Fibroblast of lung (primary cell): ENCODE data around the gene IL2RA.

Experiments used
- EZH2 ChIP-seq: IDR thresholded peaks from 2 replicates; pipeline ENCODE4 v1.5.1; 2012; ENCODE audit warnings: low read length, control low read depth, mild to moderate bottlenecking; ENCODE audit errors: missing control alignments
- TF ChIP-seq, protein P1 (sequence below), 2 donors: IDR thresholded peaks in 1 of 2; conservative IDR thresholded peaks in 1 of 2; 1 replicate in 1 of 2; 2 replicates in 1 of 2; pipeline ENCODE4 v1.5.1; 2011 to 2012; ENCODE audit warnings: low read length in 2 of 2, control low read depth in 1 of 2, inconsistent platforms in 1 of 2, low read depth in 1 of 2, mild to moderate bottlenecking in 1 of 2

DNA sequence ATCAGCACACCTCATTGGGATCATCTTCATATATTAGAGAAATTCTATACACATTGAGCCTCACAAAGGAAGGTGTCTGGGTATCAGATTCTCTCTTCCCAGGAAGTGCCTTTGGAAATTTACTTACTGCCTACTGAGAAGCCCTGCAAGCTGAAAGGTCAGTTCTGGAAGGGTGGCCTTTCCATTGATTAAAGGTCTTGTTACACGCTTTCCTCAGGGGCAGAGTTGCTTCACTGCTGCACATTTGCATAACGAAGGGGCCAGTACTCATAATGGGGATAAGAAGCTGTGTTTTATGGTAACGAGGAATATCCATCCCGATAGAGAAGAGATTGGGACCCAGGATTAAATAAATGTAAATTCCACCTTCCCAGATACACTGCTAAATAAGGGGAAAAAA is 65.5 kb downstream of the IL2RA start:
- TF ChIP-seq, protein P1, sequence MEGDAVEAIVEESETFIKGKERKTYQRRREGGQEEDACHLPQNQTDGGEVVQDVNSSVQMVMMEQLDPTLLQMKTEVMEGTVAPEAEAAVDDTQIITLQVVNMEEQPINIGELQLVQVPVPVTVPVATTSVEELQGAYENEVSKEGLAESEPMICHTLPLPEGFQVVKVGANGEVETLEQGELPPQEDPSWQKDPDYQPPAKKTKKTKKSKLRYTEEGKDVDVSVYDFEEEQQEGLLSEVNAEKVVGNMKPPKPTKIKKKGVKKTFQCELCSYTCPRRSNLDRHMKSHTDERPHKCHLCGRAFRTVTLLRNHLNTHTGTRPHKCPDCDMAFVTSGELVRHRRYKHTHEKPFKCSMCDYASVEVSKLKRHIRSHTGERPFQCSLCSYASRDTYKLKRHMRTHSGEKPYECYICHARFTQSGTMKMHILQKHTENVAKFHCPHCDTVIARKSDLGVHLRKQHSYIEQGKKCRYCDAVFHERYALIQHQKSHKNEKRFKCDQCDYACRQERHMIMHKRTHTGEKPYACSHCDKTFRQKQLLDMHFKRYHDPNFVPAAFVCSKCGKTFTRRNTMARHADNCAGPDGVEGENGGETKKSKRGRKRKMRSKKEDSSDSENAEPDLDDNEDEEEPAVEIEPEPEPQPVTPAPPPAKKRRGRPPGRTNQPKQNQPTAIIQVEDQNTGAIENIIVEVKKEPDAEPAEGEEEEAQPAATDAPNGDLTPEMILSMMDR (conservative IDR thresholded peaks at IDR 0.05 in 1 of 2, IDR thresholded peaks at IDR 0.05 in 1 of 2; ENCODE audit: low read depth in 1 of 2, low read length in 2 of 2) = no peak
- no peak for TF ChIP-seq EZH2
